Activated gamma-delta T cell treated with Interleukin-2 at 50 U/mL for 16 hours (primary cell): ENCODE data around the gene ANKS1B.

ENCODE experiments used
- DNase-seq: peaks from one replicate; pipeline ENCODE4 v3.0.0-alpha.2; 2020

Gene ANKS1B

DNA sequence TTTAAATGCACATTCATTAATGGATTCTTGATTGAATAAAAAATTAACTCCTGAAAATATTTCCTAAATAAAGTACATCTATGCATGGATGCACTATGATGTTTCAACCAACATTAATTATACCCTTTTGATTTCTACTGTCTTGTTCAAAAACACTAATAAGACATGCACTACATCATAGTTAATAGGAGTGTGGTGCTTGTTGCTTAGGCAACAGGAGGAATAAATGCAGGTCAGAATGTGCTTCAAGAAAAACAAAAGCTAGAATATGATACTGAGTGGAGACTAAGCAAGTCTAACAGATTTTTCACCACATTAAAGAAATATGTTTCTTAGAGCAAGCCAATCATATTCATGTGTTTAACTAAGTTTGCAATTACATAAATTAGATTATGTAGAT, 833.0 kb downstream of the ANKS1B start:
- DNase-seq: no peak

DNA sequence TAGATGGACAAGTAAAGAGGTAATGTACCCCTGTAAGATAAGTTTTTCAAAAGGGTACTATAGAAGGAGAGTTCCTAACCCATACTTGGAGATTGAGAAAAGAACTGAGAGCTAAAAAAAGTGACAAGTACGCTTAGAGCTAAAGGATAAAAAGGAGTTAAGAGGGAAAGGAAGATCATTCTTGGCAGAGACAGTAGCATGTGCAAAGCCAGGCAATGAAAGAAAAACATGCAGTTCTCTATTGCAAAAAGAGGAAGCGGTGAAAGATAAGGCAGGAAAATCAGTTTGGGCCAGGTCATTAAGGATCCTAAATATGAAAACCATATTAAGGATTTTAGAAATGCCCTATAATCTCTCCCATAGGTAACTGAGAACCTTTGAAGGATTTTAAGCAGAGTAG, 837.6 kb downstream of the ANKS1B start:
- no peak for DNase-seq

DNA sequence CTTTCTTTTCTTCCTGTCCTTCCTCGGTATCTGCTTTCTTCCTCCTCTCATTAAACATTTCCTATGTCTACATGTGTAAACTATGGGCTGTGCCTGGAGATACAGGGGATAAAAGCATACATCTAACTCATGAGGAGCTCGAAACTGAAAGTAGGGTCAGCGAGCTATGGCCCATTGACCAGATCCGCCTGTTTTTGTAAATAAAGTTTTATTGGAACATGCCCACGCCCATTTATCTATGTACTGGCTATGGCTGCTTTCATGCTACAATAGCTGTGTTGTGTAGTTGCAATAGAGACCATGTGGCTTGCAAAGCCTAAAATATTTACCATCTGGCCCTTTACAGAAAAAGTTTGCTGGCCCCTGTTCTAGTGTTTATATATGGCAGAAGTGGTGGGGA, 838.0 kb downstream of the ANKS1B start:
- DNase-seq: no peak

DNA sequence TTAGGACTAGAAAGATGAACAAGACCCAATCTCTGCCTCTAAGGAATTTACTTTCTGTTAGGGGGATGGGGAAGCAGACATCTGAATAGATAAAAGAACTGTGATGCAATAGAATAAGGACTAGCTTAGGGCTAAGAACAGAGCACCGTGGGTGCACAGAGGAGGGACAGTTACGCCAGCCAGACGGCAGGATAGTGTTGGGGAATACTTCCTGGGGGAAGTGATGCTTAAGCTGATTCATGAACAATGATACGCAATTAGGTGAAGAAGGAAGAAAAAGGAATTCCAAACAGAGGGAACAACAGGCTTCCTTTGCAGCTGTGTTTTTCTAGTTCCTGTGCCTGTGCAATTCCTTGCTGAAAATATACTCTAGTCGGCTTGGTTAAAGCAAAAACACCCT, 838.6 kb downstream of the ANKS1B start:
- DNase-seq: no peak

DNA sequence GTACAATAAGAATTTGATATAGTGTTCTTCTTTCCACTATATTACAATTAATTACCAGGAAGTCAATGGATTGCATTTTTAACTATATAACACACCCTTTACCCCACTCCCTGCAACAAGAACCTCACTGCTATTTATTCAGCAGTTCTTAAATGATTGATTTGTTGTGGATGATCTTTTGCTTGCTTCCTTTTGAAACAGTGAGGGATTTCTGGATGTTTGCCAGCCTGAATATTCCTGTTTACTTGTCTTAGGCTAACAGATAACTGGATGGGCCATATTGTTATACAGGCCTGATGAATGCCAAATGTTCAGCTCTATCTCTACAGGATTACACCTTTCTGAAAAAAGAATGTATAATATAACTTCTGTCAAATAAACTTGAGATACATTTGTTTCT, 842.1 kb downstream of the ANKS1B start:
- DNase-seq: no peak

DNA sequence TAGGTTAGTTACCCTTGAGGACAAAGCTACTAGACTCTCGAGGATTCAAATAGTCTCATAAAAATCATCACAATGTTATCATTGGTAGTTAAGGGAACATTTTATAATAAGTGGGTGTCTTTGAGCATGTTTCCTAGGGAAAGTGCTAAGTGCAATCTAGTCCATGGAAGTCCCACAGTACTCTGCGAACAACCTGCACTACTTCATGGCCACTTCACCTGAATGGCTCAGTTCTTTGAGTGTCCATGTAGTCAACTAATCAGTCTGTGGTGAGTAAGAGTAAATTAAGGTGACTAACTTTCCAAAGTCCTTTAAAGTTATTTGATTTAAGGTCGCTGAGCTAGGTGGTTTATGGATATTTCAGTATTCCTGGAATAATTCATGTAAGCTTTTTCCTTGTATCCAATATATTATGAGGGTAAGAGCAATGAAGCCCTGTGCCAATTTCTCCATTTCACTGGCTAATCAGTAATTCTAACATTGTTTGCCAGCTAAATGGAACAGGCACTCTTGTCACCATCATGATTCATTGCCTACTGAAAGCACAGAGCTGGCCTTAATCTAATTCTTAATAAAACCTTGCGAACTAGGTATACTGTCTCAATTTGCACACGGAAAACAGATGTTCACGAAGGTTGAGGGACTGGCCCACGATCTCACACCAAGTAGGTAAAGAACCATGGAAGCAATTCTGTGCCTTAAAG, 844.6 kb downstream of the ANKS1B start:
- no peak for DNase-seq

DNA sequence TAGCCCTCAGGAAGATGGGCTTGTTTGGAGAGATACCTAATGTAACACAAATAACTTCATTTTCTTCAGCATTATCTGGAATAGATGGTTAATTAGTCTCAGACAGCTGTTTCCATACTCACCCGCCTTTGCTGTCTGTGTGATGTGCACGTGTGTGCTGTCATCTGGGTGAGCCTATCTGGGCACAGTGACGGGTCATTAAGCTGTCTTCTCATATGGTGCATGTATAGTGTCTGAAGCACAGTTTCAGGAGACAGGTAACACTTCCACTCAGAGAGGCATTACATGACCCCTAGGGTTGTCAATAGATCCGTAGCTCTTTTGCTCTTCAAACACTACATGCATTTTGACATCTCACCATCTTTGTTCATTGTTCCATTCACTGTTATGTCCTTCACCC, 846.3 kb downstream of the ANKS1B start:
- no peak for DNase-seq

DNA sequence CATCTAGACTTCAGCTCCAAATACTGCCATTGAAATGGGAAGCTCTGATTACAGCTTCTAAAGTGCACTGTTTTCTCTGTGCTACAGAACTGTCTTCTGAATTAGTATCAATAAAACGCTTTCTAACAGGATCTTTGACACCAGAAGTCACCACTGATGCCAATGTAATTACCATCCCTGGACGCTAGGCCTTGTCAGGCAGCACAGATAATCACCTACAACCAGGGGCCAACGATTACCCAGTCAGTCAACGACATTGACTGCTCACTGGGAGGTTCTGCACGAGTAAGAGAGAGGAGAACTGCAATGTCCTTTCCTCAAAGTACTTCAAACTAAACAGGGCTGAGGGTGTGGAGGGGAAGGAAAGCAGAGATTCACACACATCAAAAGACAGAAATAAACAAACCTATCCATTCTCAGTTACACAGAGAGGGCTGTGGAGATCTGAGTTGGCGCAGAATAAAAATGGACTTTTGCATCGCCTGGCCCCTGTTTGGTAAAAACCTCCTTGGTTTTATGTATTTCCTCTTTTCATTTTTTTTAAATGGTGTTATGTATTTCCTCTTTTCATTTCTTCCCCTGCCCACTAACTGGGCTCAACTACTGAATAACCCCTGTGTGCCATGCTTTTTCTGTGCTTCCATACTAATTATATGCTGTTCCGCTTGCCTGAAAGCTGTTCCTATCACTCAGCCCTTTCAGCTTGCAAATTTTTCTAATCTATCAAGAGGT, 847.4 kb downstream of the ANKS1B start:
- DNase-seq: no peak

DNA sequence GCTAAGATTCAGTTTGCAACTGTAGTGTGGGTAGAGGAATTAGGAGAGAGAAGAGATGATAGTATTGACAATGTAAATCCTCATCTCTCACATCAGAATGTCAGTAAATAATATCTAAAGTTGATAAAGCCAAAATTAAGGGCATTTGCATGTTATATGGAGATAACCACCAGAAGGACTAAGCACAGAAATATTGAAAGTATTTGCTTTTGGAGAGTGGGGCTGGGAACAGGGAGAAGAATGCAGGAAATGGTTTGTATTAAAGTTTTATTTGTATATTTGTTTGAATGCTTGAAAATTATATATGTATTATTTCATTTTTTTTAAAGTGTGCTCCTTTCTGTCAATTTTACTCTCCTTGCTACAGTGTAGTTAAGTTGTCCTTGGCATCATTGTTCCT, 848.2 kb downstream of the ANKS1B start:
- DNase-seq: no peak

DNA sequence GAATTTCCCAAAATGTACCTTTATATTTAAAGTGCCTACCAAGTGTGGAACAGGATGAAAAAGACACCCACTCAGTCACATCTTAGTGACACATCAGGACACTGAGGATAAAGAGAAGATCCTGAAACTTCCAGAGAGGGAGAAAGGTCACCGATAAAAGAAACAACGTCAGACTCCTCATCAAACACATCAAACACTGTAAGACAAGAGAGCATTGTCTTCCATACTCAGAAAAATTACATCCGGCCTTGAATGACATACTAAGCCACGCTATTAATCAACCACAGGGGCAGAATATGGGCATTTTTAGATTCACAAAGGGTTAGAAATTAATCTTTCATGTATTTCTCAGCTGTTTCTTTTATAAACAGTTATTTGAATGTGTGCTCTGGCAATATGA, 849.4 kb downstream of the ANKS1B start:
- DNase-seq: no peak

DNA sequence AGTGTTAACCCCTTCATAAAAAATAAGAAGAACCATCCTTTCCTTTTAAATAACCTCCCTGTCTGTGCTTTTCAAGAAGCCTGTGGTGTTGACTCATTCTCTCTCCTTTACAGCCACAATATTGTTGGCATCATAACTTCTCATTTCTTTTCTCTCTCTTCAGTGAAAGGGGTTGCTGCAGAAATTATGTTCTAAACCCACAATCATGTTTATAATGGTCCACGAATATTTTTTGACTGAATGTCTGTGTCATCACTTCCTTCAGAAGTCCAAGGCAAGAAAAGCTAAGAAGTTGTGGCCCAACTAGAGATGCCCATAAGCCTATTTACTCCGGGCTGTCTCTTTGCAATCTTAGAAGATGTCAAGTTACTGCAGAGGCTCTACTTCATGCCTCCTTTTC, 851.3 kb downstream of the ANKS1B start:
- DNase-seq: no peak

DNA sequence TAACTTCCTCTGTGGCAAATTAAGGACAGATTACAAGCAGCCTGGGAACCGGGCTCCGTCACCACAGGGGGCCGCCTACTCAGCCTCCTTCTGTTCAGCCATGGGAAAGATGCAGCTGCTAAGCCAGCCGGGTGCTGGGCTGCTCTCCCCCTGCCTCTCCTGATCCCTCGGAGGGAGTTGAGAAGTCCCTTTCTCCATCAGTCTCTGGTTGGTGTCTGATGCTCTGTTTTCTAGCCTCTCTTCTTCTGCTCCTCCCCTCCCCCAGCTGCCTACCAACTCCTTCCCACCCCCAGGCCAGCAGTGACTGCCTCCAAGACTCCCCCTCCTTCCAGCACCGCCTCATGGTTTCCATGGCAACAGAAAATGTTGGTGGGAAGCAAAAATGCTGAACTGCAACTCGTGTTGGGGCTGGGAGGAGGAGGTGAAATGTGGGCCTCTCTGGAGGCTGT, 853.0 kb downstream of the ANKS1B start:
- no peak for DNase-seq

DNA sequence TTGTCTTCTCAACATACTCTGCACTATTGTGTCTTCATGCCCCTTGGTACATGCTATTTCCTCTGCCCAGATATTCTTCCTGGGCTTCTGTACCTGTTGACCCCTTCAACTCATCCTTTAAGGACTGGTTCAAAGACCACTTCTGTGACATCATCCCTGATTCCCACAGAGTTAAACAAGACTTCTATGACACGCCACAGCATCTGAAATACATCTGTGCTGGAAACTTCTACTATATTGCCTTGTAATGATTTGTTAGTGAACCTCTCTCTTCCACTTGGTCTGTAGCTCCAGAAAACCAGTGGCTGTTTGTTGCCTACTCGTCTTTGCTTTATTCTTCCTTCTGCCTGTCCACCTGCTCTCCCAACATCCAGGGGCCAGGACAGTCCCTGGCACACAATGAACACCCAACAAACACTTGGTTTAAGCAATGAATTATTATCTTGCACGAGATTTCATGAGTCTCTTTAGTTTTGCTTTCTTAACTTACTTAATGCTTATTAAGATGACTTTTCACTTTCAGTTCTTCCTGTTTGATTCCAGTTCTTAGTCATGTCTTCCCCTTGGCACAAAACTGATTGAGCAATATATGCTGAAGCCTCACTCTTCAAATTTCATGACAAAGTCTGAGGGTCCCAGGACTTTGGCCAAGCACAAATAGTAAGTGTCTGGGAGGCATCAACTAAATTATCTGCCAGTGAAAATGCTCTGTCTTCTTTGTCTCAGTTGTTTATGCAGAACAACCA, 853.8 kb downstream of the ANKS1B start:
- DNase-seq: no peak

DNA sequence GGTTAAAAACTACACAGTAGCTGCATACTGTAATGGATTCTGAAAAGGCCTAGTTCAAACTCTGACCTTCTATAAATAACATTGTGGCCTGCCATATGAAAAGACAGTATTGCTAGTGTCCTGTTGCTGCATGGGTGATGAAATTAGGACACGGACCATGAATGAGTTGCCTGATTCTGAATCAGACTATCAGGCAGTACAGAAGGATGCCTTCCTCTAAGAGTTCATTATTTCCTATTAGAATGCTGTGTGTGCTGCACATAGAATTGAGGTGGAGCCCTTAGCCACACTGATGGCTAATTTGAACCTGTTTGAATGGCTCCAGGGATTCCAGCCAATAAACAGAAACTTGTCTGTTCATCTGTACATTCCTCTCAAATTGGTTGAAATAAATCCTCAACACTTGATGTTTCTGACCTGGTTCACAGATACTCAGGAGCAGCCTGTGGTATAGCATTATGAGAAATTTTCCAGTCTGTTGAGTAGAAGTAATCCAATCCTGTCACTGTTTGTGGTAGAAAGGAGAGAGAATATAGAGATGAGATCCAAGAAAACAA, 856.4 kb downstream of the ANKS1B start:
- no peak for DNase-seq

DNA sequence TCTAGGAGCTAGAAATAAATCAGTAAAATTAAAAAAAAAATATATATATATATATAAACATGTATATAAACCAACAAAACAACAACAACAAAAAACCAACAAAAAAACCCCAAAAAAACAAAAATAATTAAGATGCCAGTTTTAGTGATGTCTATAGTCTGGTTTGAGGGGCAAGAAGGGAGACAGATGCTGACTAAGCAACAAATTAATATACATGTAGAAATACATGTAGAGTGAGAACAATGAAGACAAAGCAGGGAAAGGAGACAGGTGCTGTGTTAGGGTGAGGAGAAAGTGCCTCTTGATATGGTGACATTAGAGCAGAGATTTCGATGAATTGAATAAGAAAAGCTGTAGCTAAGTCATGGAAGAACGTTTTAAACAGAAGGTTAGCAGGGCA, 861.8 kb downstream of the ANKS1B start:
- DNase-seq: no peak

DNA sequence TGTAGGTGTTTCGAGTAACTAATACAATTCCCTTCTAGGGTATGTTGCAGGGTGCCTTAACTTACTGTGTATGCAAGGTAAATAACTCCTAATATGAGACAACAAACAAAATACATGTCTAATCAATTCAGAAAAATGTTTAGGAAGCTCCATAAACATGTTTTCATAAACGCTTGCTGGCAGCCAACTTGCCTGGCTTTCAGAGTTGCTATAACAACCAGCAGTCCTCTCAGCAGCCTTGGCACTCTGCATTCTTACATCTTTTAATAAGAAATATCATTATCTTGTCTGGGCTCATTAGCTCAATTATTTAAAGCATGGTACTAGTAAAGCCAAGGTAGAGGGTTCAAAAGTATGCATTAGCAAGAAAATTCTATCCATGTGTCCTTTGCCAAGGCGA, 862.2 kb downstream of the ANKS1B start:
- DNase-seq: no peak

DNA sequence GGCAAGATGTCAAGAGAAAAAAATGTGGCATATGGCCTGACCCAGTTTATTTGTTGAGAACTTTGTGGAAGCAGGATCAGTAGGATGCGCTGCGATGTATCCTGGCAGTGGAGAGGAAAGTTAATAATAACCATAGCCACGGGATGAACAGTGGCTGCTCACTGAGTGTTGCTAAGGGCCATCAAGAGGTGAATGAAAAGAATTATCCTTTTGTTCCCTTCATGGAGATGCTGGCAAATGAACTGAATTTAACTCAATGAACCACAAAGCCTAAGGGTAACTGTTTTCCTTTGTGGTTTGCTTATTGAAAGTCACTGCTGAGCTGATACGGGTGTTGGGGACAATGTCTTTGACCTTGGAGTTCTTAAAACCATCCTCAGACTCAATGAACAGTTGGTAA, 863.2 kb downstream of the ANKS1B start:
- DNase-seq: no peak

DNA sequence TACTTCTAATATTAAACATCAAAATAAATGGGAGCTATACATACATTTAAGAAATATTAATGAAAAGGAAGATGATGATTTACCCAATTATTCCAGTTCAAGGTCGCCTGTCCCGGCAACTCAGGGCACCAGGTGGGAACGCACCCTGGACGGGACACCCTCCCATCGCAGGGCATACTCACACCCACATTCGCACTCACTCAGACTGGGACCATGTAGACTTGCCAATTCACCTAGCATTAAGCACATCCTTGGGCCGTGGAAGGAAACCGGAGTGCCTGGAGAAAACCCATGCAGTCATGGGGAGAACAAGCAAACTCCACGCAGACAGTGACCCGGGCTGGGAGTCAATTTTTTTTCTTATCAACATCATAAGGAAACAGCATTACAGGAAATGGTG, 864.8 kb downstream of the ANKS1B start:
- no peak for DNase-seq

DNA sequence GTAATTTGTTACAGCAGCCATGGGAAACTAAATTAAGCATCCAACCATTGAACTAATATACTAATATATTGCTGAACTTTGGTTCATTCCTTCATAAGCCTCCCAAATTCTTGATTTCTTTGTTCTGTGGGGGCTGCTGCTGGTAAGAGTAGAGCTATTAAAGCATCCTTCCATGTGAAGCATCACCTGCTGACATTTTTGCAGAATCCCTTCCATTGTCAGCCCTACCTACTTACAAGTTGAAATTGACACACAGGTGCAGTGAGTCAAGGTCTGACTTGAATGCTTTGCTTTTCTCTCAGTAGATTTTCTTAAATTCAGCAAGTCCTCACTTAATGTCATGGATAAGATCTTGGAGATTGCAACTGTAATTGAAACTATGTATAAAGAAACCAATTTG, 865.3 kb downstream of the ANKS1B start:
- no peak for DNase-seq

DNA sequence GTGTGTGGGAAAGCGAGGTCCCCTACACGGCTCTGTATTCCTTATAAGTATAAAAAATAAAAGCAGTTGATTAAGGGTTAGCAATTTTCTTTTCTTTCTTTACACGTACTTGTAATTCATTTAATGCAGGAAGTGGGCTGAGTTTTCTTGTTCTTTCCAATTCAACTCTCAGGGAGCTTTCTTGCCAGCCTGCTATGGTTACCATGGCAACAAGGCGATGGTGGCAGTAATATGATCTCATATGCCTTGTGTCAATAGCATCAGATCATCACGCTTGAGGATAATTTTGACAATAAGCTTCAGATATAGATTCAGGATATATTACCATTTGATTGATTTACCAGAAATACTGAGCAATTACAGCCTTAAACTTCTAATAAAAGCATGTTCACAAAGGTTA, 873.1 kb downstream of the ANKS1B start:
- DNase-seq: no peak

DNA sequence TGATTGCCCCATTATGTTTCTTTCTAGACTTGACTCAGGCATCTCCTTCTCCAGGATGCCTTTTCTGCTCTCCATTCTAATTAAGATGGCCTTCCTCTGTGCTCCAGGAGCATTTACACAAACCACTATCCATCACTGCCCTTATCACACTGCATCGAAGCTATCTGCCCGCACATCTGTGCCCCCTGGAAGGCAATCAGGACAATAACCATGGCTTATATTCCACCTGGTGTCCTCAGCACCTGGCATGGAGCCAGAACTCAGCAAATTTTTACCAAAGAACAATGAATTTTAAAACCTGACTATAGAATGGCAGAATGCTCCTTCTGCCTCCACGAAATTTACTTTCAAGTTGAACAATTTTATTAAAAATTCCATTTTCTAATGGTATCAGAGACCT, 873.9 kb downstream of the ANKS1B start:
- DNase-seq: no peak

DNA sequence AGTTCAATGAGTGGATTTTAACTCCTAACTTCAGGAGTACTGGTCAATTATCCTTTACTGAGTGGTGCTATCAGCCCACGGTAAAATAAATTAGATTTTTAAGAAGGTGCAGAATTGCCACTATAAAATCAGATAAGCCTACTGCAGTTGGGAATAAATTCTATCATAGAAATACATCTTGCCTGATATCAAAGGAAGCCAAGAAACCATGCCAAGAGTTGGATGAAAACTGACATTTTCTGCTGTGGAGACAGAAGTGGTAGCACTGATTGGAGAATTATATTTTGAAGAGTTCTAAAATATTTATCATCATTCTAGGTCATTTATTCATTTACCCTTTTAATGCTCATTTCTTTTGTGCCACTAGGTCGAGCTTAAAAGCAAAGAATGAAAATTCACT, 874.5 kb downstream of the ANKS1B start:
- no peak for DNase-seq

DNA sequence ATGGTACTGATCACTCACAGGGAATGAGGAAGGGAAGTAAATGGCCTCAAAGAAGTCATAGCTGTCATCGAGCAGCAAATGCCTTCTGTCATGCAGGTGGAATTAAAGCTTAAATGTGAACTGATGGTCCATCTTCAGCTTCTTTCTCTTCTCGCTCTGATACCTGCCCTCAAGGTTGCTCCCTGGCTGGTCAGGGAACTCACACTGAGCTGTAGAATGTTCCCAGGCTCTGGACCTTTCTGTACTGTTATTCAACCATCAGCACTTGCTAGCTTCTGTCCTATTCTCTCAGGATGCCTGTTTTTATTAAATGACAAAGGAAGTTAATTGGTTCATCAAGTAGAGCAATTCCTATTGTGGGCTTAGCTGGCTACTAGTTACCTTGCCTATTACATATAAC, 875.8 kb downstream of the ANKS1B start:
- no peak for DNase-seq

DNA sequence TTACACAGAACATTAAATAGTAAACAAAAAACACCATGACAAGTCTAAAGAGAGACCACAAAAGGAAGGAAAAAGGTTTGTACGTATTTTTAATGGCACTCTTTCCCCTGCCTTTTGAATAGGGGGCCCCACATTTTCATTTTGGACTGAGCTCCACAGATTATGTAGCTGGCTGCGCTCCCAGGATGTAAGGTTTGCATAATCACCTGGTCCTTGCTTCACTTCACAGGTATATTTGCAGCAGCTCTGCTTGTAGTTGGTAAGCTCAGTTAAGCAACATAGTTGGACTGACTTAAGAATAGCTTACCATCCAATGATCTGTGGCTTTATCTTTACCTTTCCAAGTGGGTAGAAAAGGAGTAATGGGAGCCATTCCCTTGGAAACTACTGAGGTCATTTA, 885.0 kb downstream of the ANKS1B start:
- no peak for DNase-seq
